K562 (cell line): Measurements from ENCODE around the gene AGFG1.

Source experiments
- ARID3A ChIP-seq: IDR thresholded peaks from 2 replicates; pipeline ENCODE4 v1.6.1; 2012; ENCODE audit warnings: low read depth, low read length, improper control_type of control experiment, borderline replicate concordance
- ATF2 ChIP-seq: sonication (generic); formaldehyde crosslinking; IDR thresholded peaks from 2 replicates; pipeline ENCODE4 v1.8.1; 2022; ENCODE audit warnings: missing genetic modification reagents
- CTCF ChIP-seq, 3 experiments: IDR thresholded peaks in 2 of 3; conservative IDR thresholded peaks in 1 of 3; 2 replicates each; pipeline ENCODE4 v1.5.1; 2011 to 2012; ENCODE audit warnings: low read length in 3 of 3, mild to moderate bottlenecking in 3 of 3, control low read depth in 2 of 3, improper control_type of control experiment in 1 of 3, inconsistent platforms in 1 of 3, low read depth in 1 of 3, mixed read lengths in 1 of 3, moderate library complexity in 1 of 3; ENCODE audit not compliant: insufficient read depth in 2 of 3
- EP400 ChIP-seq: fragments of 450-650 bp; IDR thresholded peaks from 2 replicates; pipeline ENCODE4 v1.6.1; 2017; ENCODE audit warnings: antibody characterized with exemption, mild to moderate bottlenecking, moderate library complexity
- IRF1 ChIP-seq: sonication (generic); formaldehyde crosslinking; IDR thresholded peaks from 2 replicates; pipeline ENCODE4 v1.8.0; 2022; ENCODE audit warnings: missing genetic modification reagents, mild to moderate bottlenecking, borderline replicate concordance
- MTA1 ChIP-seq: fragments of 450-650 bp; IDR thresholded peaks from 2 replicates; pipeline ENCODE4 v1.6.1; 2017; ENCODE audit warnings: borderline replicate concordance
- NFE2L1 ChIP-seq: fragments of 450-650 bp; IDR thresholded peaks from 2 replicates; pipeline ENCODE4 v1.6.1; 2016; ENCODE audit warnings: missing genetic modification characterization, low read depth, mild to moderate bottlenecking, missing compliant biosample characterization, moderate library complexity, borderline replicate concordance
- SMARCC2 ChIP-seq: fragments of 450-650 bp; IDR thresholded peaks from 2 replicates; pipeline ENCODE4 v1.6.1; 2017; ENCODE audit warnings: antibody characterized with exemption, moderate library complexity, mild to moderate bottlenecking, low read depth
- TARDBP ChIP-seq: fragments of 450-650 bp; IDR thresholded peaks from 2 replicates; pipeline ENCODE4 v1.6.1; 2016
- ZBTB17 ChIP-seq: fragments of 450-650 bp; formaldehyde crosslinking; IDR thresholded peaks from 2 replicates; pipeline ENCODE4 v1.4.0; 2020; ENCODE audit warnings: mild to moderate bottlenecking
- ZBTB26 ChIP-seq: fragments of 450-650 bp; formaldehyde crosslinking; IDR thresholded peaks from 2 replicates; pipeline ENCODE4 v1.4.0; 2022; ENCODE audit warnings: missing genetic modification characterization
- ZNF3 ChIP-seq: fragments of 250-450 bp; sonication (Bioruptor Pico); IDR thresholded peaks from 2 replicates; pipeline ENCODE4 v1.5.0; 2021; ENCODE audit warnings: mild to moderate bottlenecking, moderate library complexity
- ZSCAN32 ChIP-seq: fragments of 450-650 bp; formaldehyde crosslinking; IDR thresholded peaks from 2 replicates; pipeline ENCODE4 v1.4.0; 2020; ENCODE audit warnings: mild to moderate bottlenecking, moderate library complexity

GRCh38 chr2:227443889-227444568 is 27.9 kb upstream of the AGFG1 start:
- TF ChIP-seq NFE2L1 (tag) (no peak), ZBTB17 (CRISPR knock-in tag) (no peak), SMARCC2 (no peak), MTA1 (no peak), CTCF (IDR thresholded peaks at IDR 0.05 in 2 of 3, conservative IDR thresholded peaks at IDR 0.05 in 1 of 3; ENCODE audit: insufficient read depth in 2 of 3, low read depth in 1 of 3, low read length in 3 of 3) (no peak), ZSCAN32 (CRISPR knock-in tag) (no peak), EP400 (no peak), ATF2 (CRISPR knock-in tag) (no peak), ZBTB26 (CRISPR knock-in tag) (no peak), ARID3A (no peak), ZNF3 (CRISPR knock-in tag) (no peak), IRF1 (CRISPR knock-in tag) (no peak), TARDBP (no peak)
